WTC11 (cell line): Measurements from ENCODE around the gene RABEPK. TPM values are rescaled to one million over a fixed set of nuclear protein-coding genes. Genes with fewer than 3 reads are reported as not detected.

Experiments used
- ATAC-seq: fragments of 200-7000 bp; cut with Tn5 transposase; 2 replicates; pipeline ENCODE4 v1.10.0; 2021; ENCODE audit warnings: mild to moderate bottlenecking, moderate library complexity
- CTCF ChIA-PET: fragments of 300-600 bp; sonication (Branson Sonifier 250); formaldehyde crosslinking; loops from one replicate; lab custom pipeline; 2021; ENCODE audit warnings: antibody characterized with exemption; lab: Charles Lee
- POLR2A ChIA-PET: fragments of 350-600 bp; sonication (Branson Sonifier 250); formaldehyde crosslinking; loops from one replicate; lab custom pipeline; 2021; ENCODE audit warnings: antibody characterized with exemption; lab: Charles Lee
- DNase-seq: peaks from one replicate; pipeline ENCODE4 v3.0.0; 2021; ENCODE audit warnings: low spot score
- H3K27ac Mint-ChIP-seq: 2 replicates; pipeline ENCODE4 v1.8.0; 2021; ENCODE audit warnings: mixed read lengths
- H3K27me3 Mint-ChIP-seq: 2 replicates; pipeline ENCODE4 v1.8.0; 2021; ENCODE audit warnings: low read depth, mild to moderate bottlenecking, moderate library complexity, mixed read lengths
- H3K36me3 Mint-ChIP-seq: 2 replicates; pipeline ENCODE4 v1.8.0; 2021; ENCODE audit warnings: mixed read lengths
- H3K4me1 Mint-ChIP-seq: 2 replicates; pipeline ENCODE4 v1.8.0; 2022; ENCODE audit warnings: mixed read lengths
- H3K4me3 Mint-ChIP-seq: 2 replicates; pipeline ENCODE4 v1.8.0; 2021; ENCODE audit warnings: mild to moderate bottlenecking, moderate library complexity, mixed read lengths
- H3K9me3 Mint-ChIP-seq: 2 replicates; pipeline ENCODE4 v1.8.0; 2021; ENCODE audit warnings: mixed read lengths
- AFF4 ChIP-seq: sonication (generic); formaldehyde crosslinking; IDR thresholded peaks from 2 replicates; pipeline ENCODE4 v1.8.1; 2023; ENCODE audit warnings: mild to moderate bottlenecking, missing genetic modification reagents, borderline replicate concordance
- ATF2 ChIP-seq: sonication (generic); formaldehyde crosslinking; IDR thresholded peaks from 2 replicates; pipeline ENCODE4 v1.8.1; 2022; ENCODE audit warnings: low read depth, missing genetic modification reagents, borderline replicate concordance
- ETV6 ChIP-seq: sonication (generic); formaldehyde crosslinking; IDR thresholded peaks from 2 replicates; pipeline ENCODE4 v1.8.1; 2022; ENCODE audit warnings: mild to moderate bottlenecking, missing genetic modification reagents
- FOXP1 ChIP-seq: sonication (generic); formaldehyde crosslinking; IDR thresholded peaks from 2 replicates; pipeline ENCODE4 v1.8.0; 2022; ENCODE audit warnings: missing genetic modification reagents, mild to moderate bottlenecking, moderate library complexity, borderline replicate concordance
- NR1H2 ChIP-seq: sonication (generic); formaldehyde crosslinking; IDR thresholded peaks from 2 replicates; pipeline ENCODE4 v1.9.0; 2021; ENCODE audit warnings: mild to moderate bottlenecking, moderate library complexity, missing genetic modification reagents
- SMAD4 ChIP-seq: sonication (generic); formaldehyde crosslinking; IDR thresholded peaks from 2 replicates; pipeline ENCODE4 v1.8.0; 2022; ENCODE audit warnings: mild to moderate bottlenecking, missing genetic modification reagents
- ZBTB21 ChIP-seq: sonication (generic); formaldehyde crosslinking; IDR thresholded peaks from 2 replicates; pipeline ENCODE4 v1.8.1; 2023; ENCODE audit warnings: mild to moderate bottlenecking, missing genetic modification reagents, borderline replicate concordance
- ZBTB43 ChIP-seq: sonication (generic); formaldehyde crosslinking; IDR thresholded peaks from 2 replicates; pipeline ENCODE4 v1.8.1; 2023; ENCODE audit warnings: mild to moderate bottlenecking, missing genetic modification reagents
- ZNF138 ChIP-seq: sonication (generic); formaldehyde crosslinking; conservative IDR thresholded peaks from 2 replicates; pipeline ENCODE4 v1.8.1; 2022; ENCODE audit warnings: mild to moderate bottlenecking, moderate library complexity, missing genetic modification reagents
- ZNF232 ChIP-seq: sonication (generic); formaldehyde crosslinking; IDR thresholded peaks from 2 replicates; pipeline ENCODE4 v1.8.0; 2022; ENCODE audit warnings: mild to moderate bottlenecking, missing genetic modification reagents
- ZNF263 ChIP-seq: sonication (generic); formaldehyde crosslinking; IDR thresholded peaks from 2 replicates; pipeline ENCODE4 v1.8.1; 2022; ENCODE audit warnings: low read depth, mild to moderate bottlenecking, moderate library complexity, missing genetic modification reagents
- ZNF423 ChIP-seq: fragments of 250-450 bp; sonication (Bioruptor Pico); IDR thresholded peaks from 2 replicates; pipeline ENCODE4 v2.1.2; 2022; ENCODE audit warnings: mild to moderate bottlenecking, moderate library complexity
- ZNF425 ChIP-seq: fragments of 250-450 bp; sonication (Bioruptor Pico); conservative IDR thresholded peaks from 2 replicates; pipeline ENCODE4 v1.9.0; 2021; ENCODE audit warnings: mild to moderate bottlenecking
- ZNF512 ChIP-seq: sonication (generic); formaldehyde crosslinking; IDR thresholded peaks from 2 replicates; pipeline ENCODE4 v1.8.1; 2022; ENCODE audit warnings: missing genetic modification reagents, borderline replicate concordance
- ZNF671 ChIP-seq: fragments of 250-450 bp; sonication (Bioruptor Pico); IDR thresholded peaks from 2 replicates; pipeline ENCODE4 v1.8.0; 2021; ENCODE audit warnings: mild to moderate bottlenecking
- total RNA-seq: library from RNA; stranded (reverse); gene quantifications from 3 replicates; pipeline ENCODE4 v1.2.3, GENCODE V29; 2021
- TF ChIP-seq, protein P1 (sequence below): fragments of 250-450 bp; sonication (Bioruptor Pico); IDR thresholded peaks from 2 replicates; pipeline ENCODE4 v2.1.2; 2022; ENCODE audit warnings: mild to moderate bottlenecking, moderate library complexity
- TF ChIP-seq, protein P2 (sequence below): fragments of 250-450 bp; sonication (Bioruptor Pico); IDR thresholded peaks from 2 replicates; pipeline ENCODE4 v1.9.0; 2021; ENCODE audit warnings: moderate library complexity, mild to moderate bottlenecking, inconsistent platforms, borderline replicate concordance
- TF ChIP-seq, protein P3 (sequence below): sonication (generic); formaldehyde crosslinking; IDR thresholded peaks from 2 replicates; pipeline ENCODE4 v1.8.0; 2023; ENCODE audit warnings: missing genetic modification reagents
- TF ChIP-seq, protein P4 (sequence below): sonication (generic); formaldehyde crosslinking; IDR thresholded peaks from 2 replicates; pipeline ENCODE4 v1.8.1; 2022; ENCODE audit warnings: mild to moderate bottlenecking, moderate library complexity, missing genetic modification reagents

Gene RABEPK
- total RNA-seq, 1 experiment from 2014 or later: 25.5 TPM

DNA sequence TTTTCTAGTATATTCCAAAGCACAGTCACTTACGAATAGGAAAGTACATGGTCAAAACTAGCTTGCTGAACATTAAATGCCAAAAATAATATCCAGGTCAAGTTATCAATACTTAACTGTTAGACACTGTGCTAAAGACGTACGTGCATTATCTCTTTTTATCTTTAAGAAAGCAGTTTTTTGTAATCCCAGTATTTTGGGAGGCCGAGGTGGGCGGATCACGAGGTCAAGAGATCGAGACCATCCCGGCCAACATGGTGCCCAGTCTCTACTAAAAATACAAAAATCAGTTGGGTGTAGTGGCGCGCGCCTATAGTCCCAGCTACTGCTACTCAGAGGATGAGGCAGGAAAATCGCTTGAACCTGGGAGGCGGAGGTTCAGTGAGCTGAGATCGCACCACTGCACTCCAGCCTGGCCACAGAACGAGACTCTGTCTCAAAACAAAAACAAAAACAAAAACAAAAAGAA is 43.5 kb downstream of the RABEPK start:
- peak overlapping the region; percentile 18 for H3K27ac Mint-ChIP-seq
- ChIA-PET POLR2A (no interaction called here), CTCF (interaction anchor here (1.1 kb wide), 1 partner anchor 12 kb away, joined by 4 read pairs; no protein-coding TSS in a partner anchor)
- peaks cover 11% of the 10 kb centered on the region for H3K4me1 Mint-ChIP-seq
- TF ChIP-seq NR1H2 (CRISPR knock-in tag): no peak
- TF ChIP-seq ZNF671 (CRISPR knock-in tag): no peak
- TF ChIP-seq, protein P1, sequence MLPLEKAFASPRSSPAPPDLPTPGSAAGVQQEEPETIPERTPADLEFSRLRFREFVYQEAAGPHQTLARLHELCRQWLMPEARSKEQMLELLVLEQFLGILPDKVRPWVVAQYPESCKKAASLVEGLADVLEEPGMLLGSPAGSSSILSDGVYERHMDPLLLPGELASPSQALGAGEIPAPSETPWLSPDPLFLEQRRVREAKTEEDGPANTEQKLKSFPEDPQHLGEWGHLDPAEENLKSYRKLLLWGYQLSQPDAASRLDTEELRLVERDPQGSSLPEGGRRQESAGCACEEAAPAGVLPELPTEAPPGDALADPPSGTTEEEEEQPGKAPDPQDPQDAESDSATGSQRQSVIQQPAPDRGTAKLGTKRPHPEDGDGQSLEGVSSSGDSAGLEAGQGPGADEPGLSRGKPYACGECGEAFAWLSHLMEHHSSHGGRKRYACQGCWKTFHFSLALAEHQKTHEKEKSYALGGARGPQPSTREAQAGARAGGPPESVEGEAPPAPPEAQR: no peak
- H3K4me3 Mint-ChIP-seq: peak overlapping the region; percentile 29; the same call in 1 of the 2 replicates
- no peaks in the 10 kb centered on the region for H3K9me3 Mint-ChIP-seq
- ATAC-seq: no peak
- H3K36me3 Mint-ChIP-seq: peaks cover 23% of the 10 kb centered on the region
- H3K27me3 Mint-ChIP-seq: peaks cover 2% of the 10 kb centered on the region; the same call in 1 of the 2 replicates
- DNase-seq: no peak

DNA sequence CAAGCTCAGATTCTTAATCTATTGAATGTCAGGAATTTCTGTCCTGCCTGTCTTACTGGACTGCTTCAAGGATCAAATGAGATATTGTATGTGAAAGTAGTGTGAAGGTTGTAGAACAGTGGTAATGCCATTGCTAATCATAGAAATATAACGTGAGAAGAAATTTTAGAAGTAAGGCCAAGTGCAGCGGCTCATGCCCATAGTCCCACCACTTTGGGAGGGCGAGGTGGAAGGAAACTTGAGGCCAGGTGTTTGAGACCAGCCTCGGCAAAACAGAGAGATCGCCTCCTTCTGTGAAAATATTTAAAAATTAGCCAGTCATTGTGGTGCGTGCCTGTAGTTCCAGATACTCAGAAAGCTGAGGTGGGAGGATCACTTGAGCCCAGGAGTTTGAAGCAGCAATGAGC is 45.9 kb downstream of the RABEPK start:
- Mint-ChIP-seq H3K27me3 (peaks cover under 1% of the 10 kb centered on the region; the same call in 1 of the 2 replicates), H3K36me3 (no peaks in the 10 kb centered on the region), H3K27ac (no peak overlapping the region), H3K4me1 (peaks cover 4% of the 10 kb centered on the region; the same call in 1 of the 2 replicates), H3K4me3 (no peak overlapping the region), H3K9me3 (no peaks in the 10 kb centered on the region)
- DNase-seq (no peak), ATAC-seq (no peak)
- CTCF ChIA-PET: interaction anchor here (0.6 to 1.0 kb wide), 2 partner anchors 15 to 795 kb away, joined by 3 read pairs; partner anchors contain the start of gene GAPVD1
- POLR2A ChIA-PET: no interaction called here
- TF ChIP-seq ZNF423 (CRISPR knock-in tag) (no peak), ZNF138 (no peak), ETV6 (CRISPR knock-in tag) (no peak), ZNF512 (CRISPR knock-in tag) (no peak), ZNF425 (CRISPR knock-in tag) (no peak), ZNF232 (no peak), ZBTB43 (CRISPR knock-in tag) (no peak), SMAD4 (no peak), ZNF263 (no peak), AFF4 (CRISPR knock-in tag) (no peak), FOXP1 (no peak), ATF2 (CRISPR knock-in tag) (no peak), ZBTB21 (no peak)
- TF ChIP-seq, protein P2, sequence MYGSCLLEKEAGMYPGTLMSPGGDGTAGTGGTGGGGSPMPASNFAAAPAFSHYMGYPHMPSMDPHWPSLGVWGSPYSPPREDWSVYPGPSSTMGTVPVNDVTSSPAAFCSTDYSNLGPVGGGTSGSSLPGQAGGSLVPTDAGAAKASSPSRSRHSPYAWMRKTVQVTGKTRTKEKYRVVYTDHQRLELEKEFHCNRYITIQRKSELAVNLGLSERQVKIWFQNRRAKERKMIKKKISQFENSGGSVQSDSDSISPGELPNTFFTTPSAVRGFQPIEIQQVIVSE (CRISPR knock-in tag): no peak
- TF ChIP-seq, protein P3, sequence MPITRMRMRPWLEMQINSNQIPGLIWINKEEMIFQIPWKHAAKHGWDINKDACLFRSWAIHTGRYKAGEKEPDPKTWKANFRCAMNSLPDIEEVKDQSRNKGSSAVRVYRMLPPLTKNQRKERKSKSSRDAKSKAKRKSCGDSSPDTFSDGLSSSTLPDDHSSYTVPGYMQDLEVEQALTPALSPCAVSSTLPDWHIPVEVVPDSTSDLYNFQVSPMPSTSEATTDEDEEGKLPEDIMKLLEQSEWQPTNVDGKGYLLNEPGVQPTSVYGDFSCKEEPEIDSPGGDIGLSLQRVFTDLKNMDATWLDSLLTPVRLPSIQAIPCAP: no peak
- TF ChIP-seq, protein P4, sequence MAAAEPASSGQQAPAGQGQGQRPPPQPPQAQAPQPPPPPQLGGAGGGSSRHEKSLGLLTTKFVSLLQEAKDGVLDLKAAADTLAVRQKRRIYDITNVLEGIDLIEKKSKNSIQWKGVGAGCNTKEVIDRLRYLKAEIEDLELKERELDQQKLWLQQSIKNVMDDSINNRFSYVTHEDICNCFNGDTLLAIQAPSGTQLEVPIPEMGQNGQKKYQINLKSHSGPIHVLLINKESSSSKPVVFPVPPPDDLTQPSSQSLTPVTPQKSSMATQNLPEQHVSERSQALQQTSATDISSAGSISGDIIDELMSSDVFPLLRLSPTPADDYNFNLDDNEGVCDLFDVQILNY (CRISPR knock-in tag): no peak
